ENCODE results near the gene ATP4B.

Gene ATP4B
- total RNA-seq: 0 to 0.04 (median 0) reads per million in 3 experiments

- DNase-seq: no peak
Observed at GRCh38 chr13:113657851-113658741, at the start of gene ATP4B. ATP4B (minus strand) TSS chr13:113658198; CDS start chr13:113658144, 54 bp downstream.

GRCh38 chr13:113672002-113672651 lies 14.1 kb upstream of the ATP4B start:
- DNase-seq: no peak

- DNase-seq: no peak
Observed at GRCh38 chr13:113671066-113672001, 13.3 kb upstream of the ATP4B start.

- DNase-seq: no peak
Observed at GRCh38 chr13:113670541-113670940, 12.5 kb upstream of the ATP4B start.

GRCh38 chr13:113669755-113670341 lies 11.8 kb upstream of the ATP4B start:
- no peak for DNase-seq

- no peak for DNase-seq
Observed at GRCh38 chr13:113669231-113669754, 11.3 kb upstream of the ATP4B start.

- DNase-seq: no peak
Observed at GRCh38 chr13:113668491-113668971, 10.5 kb upstream of the ATP4B start.

GRCh38 chr13:113667771-113668490 lies 9.9 kb upstream of the ATP4B start:
- no peak for DNase-seq

- no peak for DNase-seq
Observed at GRCh38 chr13:113666951-113667701, 9.1 kb upstream of the ATP4B start, which contains the start of gene GRK1. GRK1 (plus strand) TSS chr13:113667219; CDS start chr13:113667387, 168 bp downstream.

- no peak for DNase-seq
Observed at GRCh38 chr13:113666329-113666670, 8.3 kb upstream of the ATP4B start.

GRCh38 chr13:113665597-113666328 lies 7.8 kb upstream of the ATP4B start:
- DNase-seq: no peak

GRCh38 chr13:113664751-113665596 lies 7.0 kb upstream of the ATP4B start:
- DNase-seq: no peak

- DNase-seq: no peak
Observed at GRCh38 chr13:113663934-113664333, 5.9 kb upstream of the ATP4B start.

GRCh38 chr13:113661509-113661908 lies 3.5 kb upstream of the ATP4B start:
- DNase-seq: no peak

- no peak for DNase-seq
Observed at GRCh38 chr13:113660066-113660465, 2.1 kb upstream of the ATP4B start.

GRCh38 chr13:113659337-113659736 lies 1.3 kb upstream of the ATP4B start:
- no peak for DNase-seq

- no peak for DNase-seq
Observed at GRCh38 chr13:113658836-113659235, 838 bp upstream of the ATP4B start.

- no peak for DNase-seq
Observed at GRCh38 chr13:113656831-113657671, 947 bp downstream of the ATP4B start.
